SK-N-SH treated with all-trans-retinoic acid at 6 μM for 48 hours (cell line): Measurements from ENCODE around the gene CCDC68.

Source experiments
- ATAC-seq: fragments of 200-7000 bp; cut with Tn5 transposase; 3 replicates; pipeline ENCODE4 v1.9.1; 2020; ENCODE audit warnings: mild to moderate bottlenecking, moderate library complexity
- CSDC2 ChIP-seq: fragments of 250-450 bp; sonication (Bioruptor Pico); IDR thresholded peaks from 2 replicates; pipeline ENCODE4 v1.5.0; 2020; ENCODE audit warnings: mild to moderate bottlenecking, moderate library complexity
- ESRRG ChIP-seq: fragments of 250-450 bp; sonication (Bioruptor Pico); IDR thresholded peaks from 2 replicates; pipeline ENCODE4 v1.6.1; 2021; ENCODE audit warnings: mild to moderate bottlenecking
- GLIS3 ChIP-seq: fragments of 250-450 bp; sonication (Bioruptor Pico); IDR thresholded peaks from 2 replicates; pipeline ENCODE4 v1.5.0; 2020; ENCODE audit warnings: mild to moderate bottlenecking, moderate library complexity
- OSR1 ChIP-seq: fragments of 250-450 bp; sonication (Bioruptor Pico); IDR thresholded peaks from 2 replicates; pipeline ENCODE4 v1.8.0; 2022; ENCODE audit warnings: moderate library complexity, mild to moderate bottlenecking, inconsistent platforms
- POU6F1 ChIP-seq: fragments of 250-450 bp; sonication (Bioruptor Pico); IDR thresholded peaks from 2 replicates; pipeline ENCODE4 v1.8.0; 2021; ENCODE audit warnings: low read depth, mild to moderate bottlenecking, moderate library complexity, borderline replicate concordance
- PPARA ChIP-seq: fragments of 250-450 bp; sonication (Bioruptor Pico); IDR thresholded peaks from 2 replicates; pipeline ENCODE4 v1.5.0; 2020; ENCODE audit warnings: mild to moderate bottlenecking, borderline replicate concordance
- SNAI2 ChIP-seq: fragments of 250-450 bp; sonication (Bioruptor Pico); IDR thresholded peaks from 2 replicates; pipeline ENCODE4 v1.5.0; 2020; ENCODE audit warnings: mild to moderate bottlenecking, moderate library complexity
- TCF4 ChIP-seq: fragments of 250-450 bp; sonication (Bioruptor Pico); IDR thresholded peaks from 2 replicates; pipeline ENCODE4 v1.8.0; 2021; ENCODE audit warnings: mild to moderate bottlenecking, moderate library complexity, borderline replicate concordance
- TOX ChIP-seq: fragments of 250-450 bp; sonication (Bioruptor Pico); IDR thresholded peaks from 2 replicates; pipeline ENCODE4 v1.8.0; 2021; ENCODE audit warnings: mild to moderate bottlenecking, moderate library complexity, borderline replicate concordance
- ZFP3 ChIP-seq: fragments of 250-450 bp; sonication (Bioruptor Pico); IDR thresholded peaks from 2 replicates; pipeline ENCODE4 v1.5.0; 2020; ENCODE audit warnings: mild to moderate bottlenecking, moderate library complexity
- ZNF565 ChIP-seq: fragments of 450-650 bp; formaldehyde crosslinking; conservative IDR thresholded peaks from 2 replicates; pipeline ENCODE4 v1.5.0; 2020; ENCODE audit warnings: low read depth, mild to moderate bottlenecking, moderate library complexity
- TF ChIP-seq, protein P1 (sequence below): fragments of 250-450 bp; sonication (Bioruptor Pico); IDR thresholded peaks from 2 replicates; pipeline ENCODE4 v1.5.1; 2020; ENCODE audit warnings: low read depth, mild to moderate bottlenecking, moderate library complexity
- TF ChIP-seq, protein P2 (sequence below): fragments of 250-450 bp; sonication (Bioruptor Pico); IDR thresholded peaks from 2 replicates; pipeline ENCODE4 v1.5.0; 2020; ENCODE audit warnings: mild to moderate bottlenecking, moderate library complexity
- TF ChIP-seq, protein P3 (sequence below): fragments of 250-450 bp; sonication (Bioruptor Pico); IDR thresholded peaks from 2 replicates; pipeline ENCODE4 v1.8.0; 2020; ENCODE audit warnings: mild to moderate bottlenecking, moderate library complexity, borderline replicate concordance

Gene CCDC68

GRCh38 chr18:54906331-54907185 lies 52.7 kb downstream of the CCDC68 start:
- ATAC-seq = no peak
- no peak for TF ChIP-seq POU6F1
- TF ChIP-seq, all 23 proteins: peak for 0

DNA sequence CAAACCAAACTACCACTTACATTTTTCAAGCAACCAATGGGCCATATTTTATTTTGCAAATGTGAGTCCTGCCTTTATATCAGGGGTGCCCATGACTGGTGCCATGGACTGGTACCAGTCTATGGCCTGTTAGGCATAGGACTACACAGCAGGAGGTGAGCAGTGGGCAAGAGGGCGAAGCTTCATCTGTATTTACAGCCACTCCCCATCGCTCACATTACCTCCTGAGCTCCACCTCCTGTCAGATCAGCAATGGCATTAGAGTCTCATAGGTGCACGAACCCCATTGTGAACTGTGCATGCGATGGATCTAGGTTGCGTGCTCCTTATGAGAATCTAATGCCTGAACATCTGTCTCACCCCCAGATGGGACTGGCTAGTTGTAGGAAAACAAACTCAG lies 53.6 kb downstream of the CCDC68 start:
- ATAC-seq = no peak
- TF ChIP-seq TCF4 (no peak), PPARA (CRISPR knock-in tag) (no peak), CSDC2 (CRISPR knock-in tag) (no peak), TOX (CRISPR knock-in tag) (no peak), ZNF565 (CRISPR knock-in tag) (no peak), ESRRG (CRISPR knock-in tag) (no peak), GLIS3 (no peak), ZFP3 (CRISPR knock-in tag) (no peak), POU6F1 (no peak), SNAI2 (CRISPR knock-in tag) (no peak)
- TF ChIP-seq, protein P1, sequence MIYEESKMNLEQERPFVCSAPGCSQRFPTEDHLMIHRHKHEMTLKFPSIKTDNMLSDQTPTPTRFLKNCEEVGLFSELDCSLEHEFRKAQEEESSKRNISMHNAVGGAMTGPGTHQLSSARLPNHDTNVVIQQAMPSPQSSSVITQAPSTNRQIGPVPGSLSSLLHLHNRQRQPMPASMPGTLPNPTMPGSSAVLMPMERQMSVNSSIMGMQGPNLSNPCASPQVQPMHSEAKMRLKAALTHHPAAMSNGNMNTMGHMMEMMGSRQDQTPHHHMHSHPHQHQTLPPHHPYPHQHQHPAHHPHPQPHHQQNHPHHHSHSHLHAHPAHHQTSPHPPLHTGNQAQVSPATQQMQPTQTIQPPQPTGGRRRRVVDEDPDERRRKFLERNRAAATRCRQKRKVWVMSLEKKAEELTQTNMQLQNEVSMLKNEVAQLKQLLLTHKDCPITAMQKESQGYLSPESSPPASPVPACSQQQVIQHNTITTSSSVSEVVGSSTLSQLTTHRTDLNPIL (CRISPR knock-in tag) = no peak

- ATAC-seq = no peak
These were observed 54.7 kb downstream of the CCDC68 start for GRCh38 chr18:54904581-54904980.

More at GRCh38 chr18:54904581-54904980, 54.7 kb downstream of the CCDC68 start:
- no peak for TF ChIP-seq OSR1 (CRISPR knock-in tag)
- TF ChIP-seq, protein P2, sequence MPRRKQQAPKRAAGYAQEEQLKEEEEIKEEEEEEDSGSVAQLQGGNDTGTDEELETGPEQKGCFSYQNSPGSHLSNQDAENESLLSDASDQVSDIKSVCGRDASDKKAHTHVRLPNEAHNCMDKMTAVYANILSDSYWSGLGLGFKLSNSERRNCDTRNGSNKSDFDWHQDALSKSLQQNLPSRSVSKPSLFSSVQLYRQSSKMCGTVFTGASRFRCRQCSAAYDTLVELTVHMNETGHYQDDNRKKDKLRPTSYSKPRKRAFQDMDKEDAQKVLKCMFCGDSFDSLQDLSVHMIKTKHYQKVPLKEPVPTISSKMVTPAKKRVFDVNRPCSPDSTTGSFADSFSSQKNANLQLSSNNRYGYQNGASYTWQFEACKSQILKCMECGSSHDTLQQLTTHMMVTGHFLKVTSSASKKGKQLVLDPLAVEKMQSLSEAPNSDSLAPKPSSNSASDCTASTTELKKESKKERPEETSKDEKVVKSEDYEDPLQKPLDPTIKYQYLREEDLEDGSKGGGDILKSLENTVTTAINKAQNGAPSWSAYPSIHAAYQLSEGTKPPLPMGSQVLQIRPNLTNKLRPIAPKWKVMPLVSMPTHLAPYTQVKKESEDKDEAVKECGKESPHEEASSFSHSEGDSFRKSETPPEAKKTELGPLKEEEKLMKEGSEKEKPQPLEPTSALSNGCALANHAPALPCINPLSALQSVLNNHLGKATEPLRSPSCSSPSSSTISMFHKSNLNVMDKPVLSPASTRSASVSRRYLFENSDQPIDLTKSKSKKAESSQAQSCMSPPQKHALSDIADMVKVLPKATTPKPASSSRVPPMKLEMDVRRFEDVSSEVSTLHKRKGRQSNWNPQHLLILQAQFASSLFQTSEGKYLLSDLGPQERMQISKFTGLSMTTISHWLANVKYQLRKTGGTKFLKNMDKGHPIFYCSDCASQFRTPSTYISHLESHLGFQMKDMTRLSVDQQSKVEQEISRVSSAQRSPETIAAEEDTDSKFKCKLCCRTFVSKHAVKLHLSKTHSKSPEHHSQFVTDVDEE (CRISPR knock-in tag) = no peak
- TF ChIP-seq, protein P1 (CRISPR knock-in tag) = no peak
- TF ChIP-seq PPARA (CRISPR knock-in tag) = no peak
- TF ChIP-seq GLIS3 = no peak
- no peak for TF ChIP-seq ESRRG (CRISPR knock-in tag)
- no peak for TF ChIP-seq ZFP3 (CRISPR knock-in tag)
- TF ChIP-seq, protein P3, sequence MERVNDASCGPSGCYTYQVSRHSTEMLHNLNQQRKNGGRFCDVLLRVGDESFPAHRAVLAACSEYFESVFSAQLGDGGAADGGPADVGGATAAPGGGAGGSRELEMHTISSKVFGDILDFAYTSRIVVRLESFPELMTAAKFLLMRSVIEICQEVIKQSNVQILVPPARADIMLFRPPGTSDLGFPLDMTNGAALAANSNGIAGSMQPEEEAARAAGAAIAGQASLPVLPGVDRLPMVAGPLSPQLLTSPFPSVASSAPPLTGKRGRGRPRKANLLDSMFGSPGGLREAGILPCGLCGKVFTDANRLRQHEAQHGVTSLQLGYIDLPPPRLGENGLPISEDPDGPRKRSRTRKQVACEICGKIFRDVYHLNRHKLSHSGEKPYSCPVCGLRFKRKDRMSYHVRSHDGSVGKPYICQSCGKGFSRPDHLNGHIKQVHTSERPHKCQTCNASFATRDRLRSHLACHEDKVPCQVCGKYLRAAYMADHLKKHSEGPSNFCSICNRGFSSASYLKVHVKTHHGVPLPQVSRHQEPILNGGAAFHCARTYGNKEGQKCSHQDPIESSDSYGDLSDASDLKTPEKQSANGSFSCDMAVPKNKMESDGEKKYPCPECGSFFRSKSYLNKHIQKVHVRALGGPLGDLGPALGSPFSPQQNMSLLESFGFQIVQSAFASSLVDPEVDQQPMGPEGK = no peak
- TF ChIP-seq TOX (CRISPR knock-in tag) = no peak
- TF ChIP-seq TCF4 = no peak
